Body of pancreas (tissue), 4 donors: ENCODE measurements around the gene GRIK2. TPM values are rescaled to one million over a fixed set of nuclear protein-coding genes. Genes with fewer than 3 reads are reported as not detected.

Experiments
- ATAC-seq: fragments of 150-250 bp; one replicate; pipeline ENCODE4 v1.9.1; 2016
- DNase-seq, 4 donors: peaks; one replicate each; pipeline ENCODE4 v3.0.0-alpha.2; 2019
- H3K27ac ChIP-seq, 4 donors: fragments of 200-600 bp; sonication (generic); 1 replicate in 3 of 4; 2 replicates in 1 of 4; pipeline versions ENCODE4 v1.5.1 to v1.6.1; 2016 to 2019; ENCODE audit warnings: mild to moderate bottlenecking in 1 of 4, mixed read lengths in 1 of 4, moderate library complexity in 1 of 4
- H3K27me3 ChIP-seq, 2 donors: fragments of 200-600 bp; sonication (generic); one replicate each; pipeline ENCODE4 v1.6.0; 2016; ENCODE audit warnings: mild to moderate bottlenecking in 1 of 2
- H3K36me3 ChIP-seq, 2 donors: fragments of 200-600 bp; sonication (generic); replicated peaks in 1 of 2; 2 replicates each; pipeline ENCODE4 v1.5.1; 2016; ENCODE audit warnings: low read depth in 2 of 2; ENCODE audit not compliant: insufficient read depth in 1 of 2
- H3K4me1 ChIP-seq: fragments of 200-600 bp; sonication (generic); one replicate; pipeline ENCODE4 v1.6.0; 2016
- H3K4me3 ChIP-seq, 2 donors: fragments of 200-600 bp; sonication (generic); 1 replicate in 1 of 2; 2 replicates in 1 of 2; pipeline ENCODE4 v1.5.1; 2016 to 2019
- H3K9me3 ChIP-seq, 3 donors: fragments of 200-600 bp; sonication (generic); 1 replicate in 2 of 3; 2 replicates in 1 of 3; pipeline ENCODE4 v1.5.1; 2016
- POLR2A ChIP-seq, 3 donors: fragments of 450-650 bp; IDR thresholded peaks; one replicate each; pipeline ENCODE4 v1.6.1; 2016; ENCODE audit warnings: antibody characterized with exemption in 3 of 3, mild to moderate bottlenecking in 2 of 3
- WGBS, 2 donors: methylation state at CpG; one replicate each; pipeline ENCODE4 v1.1.5; 2017; 5-methylcytosine and 5-hydroxymethylcytosine counted together
- intact Hi-C: fragments of 100-400 bp; cut with DNase I; formaldehyde crosslinking; loops from one replicate; pipeline ENCODE4 v1.15.1; 2023
- total RNA-seq, 2 donors: library from RNA; depleted of rRNA; stranded (reverse); fragments of >200 nt; gene quantifications; one replicate each; pipeline ENCODE4 v1.1.0, GENCODE V29; 2016
- TF ChIP-seq, protein P1 (sequence below), 7 experiments: fragments of 450-650 bp in 4 of 7; fragments of 200-600 bp in 3 of 7; sonication (generic) in 3 of 7; IDR thresholded peaks; one replicate each; pipeline ENCODE4 v1.5.1; 2016 to 2019; ENCODE audit warnings: antibody characterized with exemption in 7 of 7

GRIK2 gene
- total RNA-seq, 2 donors from 2014 or later = 0.52 to 7.9 TPM

DNA sequence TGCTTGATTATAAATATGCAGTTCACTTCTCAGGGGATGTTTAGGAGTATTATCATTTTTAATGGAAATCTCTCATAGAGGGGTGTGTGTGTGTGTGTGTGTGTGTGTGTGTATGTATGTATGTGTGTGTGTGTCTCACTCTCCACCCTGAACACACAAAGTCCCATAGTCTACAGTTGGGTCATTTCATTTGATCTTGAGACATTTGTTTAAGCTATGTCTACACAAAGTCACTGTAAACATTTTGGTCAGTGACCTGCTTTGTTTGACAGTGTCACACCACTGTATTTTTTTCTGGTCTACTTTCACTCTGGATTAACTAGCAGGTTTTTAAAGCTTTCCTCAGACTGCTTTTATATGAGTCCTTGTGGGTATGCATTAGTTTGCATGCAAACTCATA, 215.2 kb downstream of the GRIK2 start:
- H3K36me3 ChIP-seq = no peaks in the 10 kb centered on the region
- no peak for DNase-seq
- H3K9me3 ChIP-seq = no peaks in the 10 kb centered on the region
- H3K27ac ChIP-seq = no peak overlapping the region
- no peak for TF ChIP-seq POLR2A (IDR thresholded peaks at IDR 0.05)
- TF ChIP-seq, protein P1, sequence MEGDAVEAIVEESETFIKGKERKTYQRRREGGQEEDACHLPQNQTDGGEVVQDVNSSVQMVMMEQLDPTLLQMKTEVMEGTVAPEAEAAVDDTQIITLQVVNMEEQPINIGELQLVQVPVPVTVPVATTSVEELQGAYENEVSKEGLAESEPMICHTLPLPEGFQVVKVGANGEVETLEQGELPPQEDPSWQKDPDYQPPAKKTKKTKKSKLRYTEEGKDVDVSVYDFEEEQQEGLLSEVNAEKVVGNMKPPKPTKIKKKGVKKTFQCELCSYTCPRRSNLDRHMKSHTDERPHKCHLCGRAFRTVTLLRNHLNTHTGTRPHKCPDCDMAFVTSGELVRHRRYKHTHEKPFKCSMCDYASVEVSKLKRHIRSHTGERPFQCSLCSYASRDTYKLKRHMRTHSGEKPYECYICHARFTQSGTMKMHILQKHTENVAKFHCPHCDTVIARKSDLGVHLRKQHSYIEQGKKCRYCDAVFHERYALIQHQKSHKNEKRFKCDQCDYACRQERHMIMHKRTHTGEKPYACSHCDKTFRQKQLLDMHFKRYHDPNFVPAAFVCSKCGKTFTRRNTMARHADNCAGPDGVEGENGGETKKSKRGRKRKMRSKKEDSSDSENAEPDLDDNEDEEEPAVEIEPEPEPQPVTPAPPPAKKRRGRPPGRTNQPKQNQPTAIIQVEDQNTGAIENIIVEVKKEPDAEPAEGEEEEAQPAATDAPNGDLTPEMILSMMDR (IDR thresholded peaks at IDR 0.05) = no peak
- H3K27me3 ChIP-seq = no peaks in the 10 kb centered on the region
- ATAC-seq = no peak
- H3K4me3 ChIP-seq = no peak overlapping the region
- H3K4me1 ChIP-seq = no peaks in the 10 kb centered on the region
- intact Hi-C loops = no loop called here

GRCh38 chr6:101613556-101613955, 220.0 kb downstream of the GRIK2 start:
- Histone ChIP-seq H3K4me1 (no peaks in the 10 kb centered on the region), H3K27ac (no peak overlapping the region), H3K4me3 (no peak overlapping the region), H3K36me3 (no peaks in the 10 kb centered on the region), H3K27me3 (no peaks in the 10 kb centered on the region), H3K9me3 (no peaks in the 10 kb centered on the region)
- intact Hi-C loops = no loop called here
- ATAC-seq = no peak
- no peak for TF ChIP-seq POLR2A (IDR thresholded peaks at IDR 0.05)
- WGBS, 2 donors = 39 to 42% methylated on average over 2 of the region's 2 CpGs
- DNase-seq = no peak

GRCh38 chr6:101614774-101615173, 221.3 kb downstream of the GRIK2 start:
- H3K27ac ChIP-seq = no peak overlapping the region
- H3K27me3 ChIP-seq = no peaks in the 10 kb centered on the region
- ATAC-seq = no peak
- H3K36me3 ChIP-seq = no peaks in the 10 kb centered on the region
- intact Hi-C loops = no loop called here
- DNase-seq = no peak
- H3K4me1 ChIP-seq = no peaks in the 10 kb centered on the region
- TF ChIP-seq, protein P1 (IDR thresholded peaks at IDR 0.05) = no peak
- no peak for TF ChIP-seq POLR2A (IDR thresholded peaks at IDR 0.05)
- no peak overlapping the region for H3K4me3 ChIP-seq
- WGBS, 2 donors = 39 to 46% methylated on average over 1 of the region's 1 CpG
- H3K9me3 ChIP-seq = no peaks in the 10 kb centered on the region

DNA sequence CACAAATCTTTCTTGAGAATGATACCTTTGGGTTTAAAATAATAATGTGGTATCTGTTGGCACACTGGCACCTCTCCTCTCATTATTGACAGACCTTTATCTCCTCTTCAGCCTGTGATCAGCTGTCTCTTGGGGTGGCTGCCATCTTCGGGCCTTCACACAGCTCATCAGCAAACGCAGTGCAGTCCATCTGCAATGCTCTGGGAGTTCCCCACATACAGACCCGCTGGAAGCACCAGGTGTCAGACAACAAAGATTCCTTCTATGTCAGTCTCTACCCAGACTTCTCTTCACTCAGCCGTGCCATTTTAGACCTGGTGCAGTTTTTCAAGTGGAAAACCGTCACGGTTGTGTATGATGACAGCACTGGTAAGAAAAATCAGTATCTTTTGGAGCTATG, 232.8 kb downstream of the GRIK2 start:
- no peaks in the 10 kb centered on the region for H3K4me1 ChIP-seq
- no peak overlapping the region for H3K4me3 ChIP-seq
- intact Hi-C loops = no loop called here
- H3K9me3 ChIP-seq = no peaks in the 10 kb centered on the region
- 70 to 77% methylated on average over 6 of the region's 6 CpGs for WGBS, 2 donors
- TF ChIP-seq POLR2A (IDR thresholded peaks at IDR 0.05) = no peak
- TF ChIP-seq, protein P1 (IDR thresholded peaks at IDR 0.05) = no peak
- no peak for DNase-seq
- H3K27ac ChIP-seq = no peak overlapping the region
- H3K27me3 ChIP-seq = no peaks in the 10 kb centered on the region
- H3K36me3 ChIP-seq = no peaks in the 10 kb centered on the region
- no peak for ATAC-seq

- H3K4me1 ChIP-seq = no peaks in the 10 kb centered on the region
- no peak overlapping the region for H3K4me3 ChIP-seq
- DNase-seq = no peak
- ATAC-seq = no peak
- no peaks in the 10 kb centered on the region for H3K36me3 ChIP-seq
- no peak overlapping the region for H3K27ac ChIP-seq
- 70 to 82% methylated on average over 2 of the region's 2 CpGs for WGBS, 2 donors
- H3K27me3 ChIP-seq = no peaks in the 10 kb centered on the region
- no peaks in the 10 kb centered on the region for H3K9me3 ChIP-seq
- TF ChIP-seq POLR2A (IDR thresholded peaks at IDR 0.05) = no peak
- TF ChIP-seq, protein P1 (IDR thresholded peaks at IDR 0.05) = no peak
- intact Hi-C loops = no loop called here
Measured at GRCh38 chr6:101630941-101631340, 237.4 kb downstream of the GRIK2 start.
